Measurements from ENCODE around the gene C17orf50. TPM values are rescaled to one million over a fixed set of nuclear protein-coding genes. Genes with fewer than 3 reads are reported as not detected.

The C17orf50 gene
- polyA plus RNA-seq, 4 donors, result 0.21 TPM; not detected in 3

DNA sequence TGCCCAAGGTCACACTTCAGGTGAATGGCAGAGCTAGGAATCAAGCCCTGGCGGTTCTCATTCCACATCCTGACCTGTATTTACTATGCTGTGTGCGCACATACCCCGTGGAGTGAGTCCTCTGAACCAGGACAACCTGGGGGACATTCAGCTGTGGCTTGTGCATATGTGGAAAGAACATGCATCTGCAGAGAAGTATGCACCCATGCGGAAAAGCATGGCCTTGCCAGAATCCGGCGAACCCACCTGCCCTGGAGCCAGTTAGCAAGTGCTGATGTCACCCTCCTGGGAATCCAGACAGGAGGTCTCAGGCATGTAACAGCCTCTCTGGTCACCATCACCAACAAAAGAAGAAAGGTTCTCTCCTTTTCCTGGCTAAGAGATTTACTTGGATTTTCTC lies 27.3 kb upstream of the C17orf50 start:
- DNase-seq (ENCODE audit: low read depth in 4 of 4, low spot score in 3 of 4), result no peak

DNA sequence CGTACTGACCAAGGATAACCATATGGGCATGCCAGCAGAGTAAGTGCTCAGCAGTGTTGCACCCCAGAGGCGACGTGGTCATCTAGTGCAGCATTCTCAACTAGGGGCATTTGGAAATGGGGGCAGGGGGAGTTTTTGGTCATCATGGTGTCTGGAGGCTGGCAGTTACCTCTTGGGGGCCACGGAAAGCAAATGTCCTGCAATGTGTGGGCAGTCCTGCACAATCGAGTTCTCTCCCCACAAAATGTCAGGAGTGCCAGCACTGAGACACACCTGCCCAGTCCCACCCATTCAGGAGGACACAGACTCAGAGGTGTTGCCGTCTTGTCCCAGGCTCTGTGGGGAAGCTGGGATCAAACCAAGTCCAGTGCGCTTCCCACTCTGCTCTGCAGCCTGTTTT lies 26.3 kb upstream of the C17orf50 start:
- DNase-seq (ENCODE audit: low read depth in 4 of 4, low spot score in 3 of 4), result no peak

DNA sequence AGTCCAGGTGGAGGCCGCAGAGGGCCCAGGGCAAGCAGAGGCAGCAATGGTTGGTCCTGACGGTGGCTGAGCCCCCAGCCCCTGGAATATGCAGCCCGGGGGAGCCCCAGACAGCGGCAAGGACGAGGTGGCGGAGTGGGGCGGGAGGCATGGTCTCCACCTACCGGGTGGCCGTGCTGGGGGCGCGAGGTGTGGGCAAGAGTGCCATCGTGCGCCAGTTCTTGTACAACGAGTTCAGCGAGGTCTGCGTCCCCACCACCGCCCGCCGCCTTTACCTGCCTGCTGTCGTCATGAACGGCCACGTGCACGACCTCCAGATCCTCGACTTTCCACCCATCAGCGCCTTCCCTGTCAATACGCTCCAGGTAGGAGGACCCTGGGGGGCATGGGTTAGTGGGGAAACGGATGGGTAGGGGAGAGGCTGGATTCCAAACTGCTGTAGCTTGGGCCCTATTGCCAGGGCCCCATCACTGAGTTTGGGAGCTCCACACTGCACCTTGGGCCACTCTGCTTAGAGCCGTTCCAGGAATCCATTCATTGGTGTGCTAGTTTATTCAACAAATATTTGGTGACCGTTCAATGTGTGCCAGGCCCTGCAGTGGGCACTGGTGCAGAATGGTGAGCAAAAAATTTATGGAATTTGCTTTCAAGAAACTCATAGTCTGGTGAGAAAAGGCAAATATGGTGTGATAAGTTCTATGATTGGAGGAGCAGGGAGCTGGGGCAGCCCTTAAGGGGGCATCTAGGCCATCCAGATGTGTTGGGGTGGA lies 25.5 kb upstream of the C17orf50 start:
- no peak for DNase-seq (ENCODE audit: low read depth in 4 of 4, low spot score in 3 of 4)

DNA sequence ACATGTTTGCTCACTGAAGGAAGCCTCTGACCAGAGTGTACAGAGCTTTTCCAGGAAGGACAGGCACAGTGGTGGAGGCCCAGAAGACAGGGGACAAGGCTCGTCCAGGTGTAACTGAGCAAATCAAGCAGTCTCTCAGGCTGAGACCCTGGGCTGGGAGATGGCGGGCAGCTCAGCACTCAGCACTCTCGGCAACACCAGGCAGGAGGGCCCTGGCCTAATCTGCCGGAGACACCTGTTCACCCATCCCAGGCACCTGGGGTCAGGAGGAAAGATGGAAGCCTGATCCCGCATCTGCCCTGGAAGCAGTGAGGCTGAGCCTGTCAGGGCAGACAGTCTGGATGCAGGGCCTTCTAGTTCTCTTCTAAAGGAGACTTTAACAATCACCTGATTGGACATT lies 24.5 kb upstream of the C17orf50 start:
- no peak for DNase-seq (ENCODE audit: low read depth in 4 of 4, low spot score in 3 of 4)

DNA sequence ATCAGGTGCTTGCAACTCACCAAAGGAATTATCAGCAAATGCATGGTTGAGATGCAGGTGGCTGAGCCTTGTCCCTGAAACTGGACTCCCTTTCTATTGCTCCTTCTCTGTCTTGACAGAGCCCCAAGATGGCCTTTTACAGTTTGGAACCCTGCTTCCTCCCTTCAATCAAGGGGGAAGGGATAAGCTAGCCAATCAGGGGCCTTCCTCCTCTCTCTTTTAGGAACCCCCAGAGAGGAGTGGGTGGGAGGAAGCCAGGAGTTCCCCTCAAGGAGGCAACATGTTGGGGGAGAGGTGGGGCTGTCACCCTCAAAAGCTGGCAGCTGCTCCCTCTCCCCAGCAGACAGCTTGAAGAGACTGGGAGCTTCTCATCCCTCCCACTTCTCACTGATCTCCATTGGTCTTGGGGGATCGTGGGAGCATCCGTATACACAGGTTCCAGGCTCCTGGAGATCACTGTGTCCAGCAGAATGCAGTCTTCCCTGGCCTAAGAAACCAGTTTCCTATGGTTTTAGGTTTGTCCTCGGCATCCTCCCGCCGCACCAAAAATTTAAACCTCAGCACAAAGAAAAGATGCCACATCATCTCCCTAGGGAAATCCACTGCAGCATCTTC lies 22.1 kb upstream of the C17orf50 start:
- DNase-seq (ENCODE audit: low read depth in 4 of 4, low spot score in 3 of 4), result no peak

DNA sequence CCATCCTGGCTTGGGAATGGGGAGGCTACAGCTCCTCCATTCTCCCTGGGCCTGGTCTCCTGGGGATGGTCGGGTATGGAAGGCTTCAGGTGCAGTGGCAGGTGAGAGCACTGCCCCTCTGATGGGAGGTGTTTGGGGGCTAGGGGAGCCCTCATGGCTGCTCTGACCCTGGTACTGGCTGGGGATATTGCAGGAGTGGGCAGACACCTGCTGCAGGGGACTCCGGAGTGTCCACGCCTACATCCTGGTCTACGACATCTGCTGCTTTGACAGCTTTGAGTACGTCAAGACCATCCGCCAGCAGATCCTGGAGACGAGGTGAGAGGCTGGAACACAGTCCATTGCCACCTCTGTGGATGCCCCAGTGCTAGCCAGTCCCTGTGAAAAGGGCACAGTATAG lies 20.5 kb upstream of the C17orf50 start:
- no peak for DNase-seq (ENCODE audit: low read depth in 4 of 4, low spot score in 3 of 4)

DNA sequence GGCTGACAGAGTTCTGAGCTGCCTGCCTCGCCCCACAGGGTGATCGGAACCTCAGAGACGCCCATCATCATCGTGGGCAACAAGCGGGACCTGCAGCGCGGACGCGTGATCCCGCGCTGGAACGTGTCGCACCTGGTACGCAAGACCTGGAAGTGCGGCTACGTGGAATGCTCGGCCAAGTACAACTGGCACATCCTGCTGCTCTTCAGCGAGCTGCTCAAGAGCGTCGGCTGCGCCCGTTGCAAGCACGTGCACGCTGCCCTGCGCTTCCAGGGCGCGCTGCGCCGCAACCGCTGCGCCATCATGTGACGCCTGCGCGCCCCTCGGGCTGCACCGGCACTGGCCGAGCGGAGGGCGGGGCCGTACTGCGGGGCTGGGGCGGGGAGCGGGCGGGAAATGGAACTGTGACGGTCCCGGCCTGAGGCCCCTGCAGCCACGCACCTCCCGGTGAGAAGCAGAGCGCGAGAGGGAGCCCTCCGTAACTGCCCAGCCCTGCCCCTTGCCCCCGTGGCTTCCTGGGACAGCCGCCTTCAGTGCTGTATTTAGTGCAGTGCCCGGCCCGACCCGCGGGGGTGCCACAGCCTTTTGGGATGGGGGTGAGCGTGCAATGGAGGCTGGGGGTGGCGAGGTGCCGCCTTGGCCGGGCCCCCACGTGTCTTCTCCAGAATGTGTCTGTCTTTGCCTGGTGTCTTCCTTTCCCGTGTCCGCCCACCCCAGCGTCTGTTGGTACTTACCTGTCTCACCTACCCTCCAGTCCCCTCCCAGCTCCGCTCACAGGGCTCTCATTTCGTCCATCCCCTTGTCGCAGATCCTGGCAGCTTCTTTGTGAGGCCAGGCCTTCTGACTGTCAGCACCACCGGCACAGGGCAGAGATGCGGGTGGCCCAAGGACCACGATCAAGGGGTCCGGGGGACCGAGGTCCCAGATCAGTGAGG lies 19.4 kb upstream of the C17orf50 start:
- no peak for DNase-seq (ENCODE audit: low read depth in 4 of 4, low spot score in 3 of 4)

DNA sequence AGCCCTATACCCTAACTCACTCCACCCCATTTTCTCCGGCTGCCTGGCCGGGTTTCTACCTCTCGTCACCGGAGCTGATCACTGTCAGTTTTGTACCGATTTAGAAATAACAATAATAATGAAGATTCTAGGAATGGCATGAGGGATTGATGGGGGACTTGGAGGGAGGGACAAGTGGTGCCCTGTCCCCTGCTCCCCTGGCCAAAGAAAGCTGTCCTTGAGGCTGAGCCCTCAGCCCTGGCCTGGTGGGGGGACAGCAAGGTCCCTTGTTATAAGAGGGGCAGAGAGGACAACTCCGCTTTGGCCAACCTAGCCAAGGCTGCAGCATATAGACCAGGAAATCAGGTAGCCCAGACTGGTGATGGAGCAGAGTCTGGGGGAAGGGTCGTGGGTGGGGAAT lies 18.2 kb upstream of the C17orf50 start:
- DNase-seq (ENCODE audit: low read depth in 4 of 4, low spot score in 3 of 4), result no peak

DNA sequence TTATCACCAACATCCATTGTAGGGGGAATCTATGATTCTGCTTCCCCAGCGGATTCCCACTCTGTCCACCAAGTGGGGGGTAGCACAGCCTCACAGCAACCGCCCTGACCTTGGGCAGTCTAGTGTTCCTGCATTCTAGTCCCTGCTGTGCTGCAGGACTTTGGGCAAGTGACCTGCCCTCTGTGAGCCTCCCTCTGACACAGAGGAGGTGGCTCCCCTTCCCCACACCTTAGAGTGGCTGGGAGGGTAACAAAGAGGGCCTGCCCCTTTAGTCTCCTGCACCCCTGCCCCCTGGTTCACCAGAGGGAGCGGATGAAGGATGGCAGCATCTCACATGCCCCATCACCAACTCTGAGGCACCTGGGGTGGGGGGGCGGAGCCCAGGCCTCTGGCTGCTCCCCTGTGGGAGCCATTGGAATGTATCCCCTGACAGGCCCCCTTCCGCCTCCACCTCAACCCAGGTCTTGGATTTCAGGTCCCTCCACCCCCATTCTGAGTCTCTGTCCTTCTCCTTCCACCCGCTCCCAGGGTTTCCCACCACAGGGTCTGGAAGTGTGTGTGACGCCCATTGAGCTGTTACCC lies 17.7 kb upstream of the C17orf50 start:
- DNase-seq (ENCODE audit: low read depth in 4 of 4, low spot score in 3 of 4), result no peak

DNA sequence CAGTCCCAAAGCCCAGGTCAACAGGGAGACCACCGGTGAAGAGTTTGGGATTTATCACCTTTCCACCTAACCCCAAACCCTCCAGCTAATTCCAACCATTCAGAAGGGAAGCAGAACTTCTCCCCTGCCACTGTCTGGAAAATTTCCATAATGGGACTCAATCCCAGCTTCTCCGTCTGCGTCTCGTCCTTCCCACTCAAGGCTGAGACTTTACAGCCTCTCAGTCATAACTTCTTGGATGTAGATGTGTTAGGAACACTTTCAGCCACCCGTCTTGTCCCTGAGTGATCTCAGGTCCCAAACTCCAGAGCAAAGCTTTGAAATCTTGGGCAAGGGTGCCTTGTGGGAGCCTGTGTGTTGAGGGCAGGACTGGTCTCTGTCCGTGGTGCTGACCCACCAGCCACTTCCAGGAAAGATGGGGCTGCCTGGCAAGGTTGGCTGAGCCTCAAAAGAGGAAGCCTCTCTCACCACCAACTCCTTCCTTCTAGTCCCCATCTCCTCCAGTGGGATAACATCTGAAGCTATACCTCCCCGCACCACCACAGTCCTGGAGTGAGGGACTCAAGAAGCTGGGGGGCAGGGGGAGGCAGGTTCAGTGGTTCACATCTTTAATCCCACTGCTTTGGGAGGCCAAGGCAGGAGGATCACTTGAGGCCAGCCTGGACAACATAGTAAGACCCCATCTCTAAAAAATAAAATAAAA lies 16.9 kb upstream of the C17orf50 start:
- DNase-seq (ENCODE audit: low read depth in 4 of 4, low spot score in 3 of 4), result no peak

DNA sequence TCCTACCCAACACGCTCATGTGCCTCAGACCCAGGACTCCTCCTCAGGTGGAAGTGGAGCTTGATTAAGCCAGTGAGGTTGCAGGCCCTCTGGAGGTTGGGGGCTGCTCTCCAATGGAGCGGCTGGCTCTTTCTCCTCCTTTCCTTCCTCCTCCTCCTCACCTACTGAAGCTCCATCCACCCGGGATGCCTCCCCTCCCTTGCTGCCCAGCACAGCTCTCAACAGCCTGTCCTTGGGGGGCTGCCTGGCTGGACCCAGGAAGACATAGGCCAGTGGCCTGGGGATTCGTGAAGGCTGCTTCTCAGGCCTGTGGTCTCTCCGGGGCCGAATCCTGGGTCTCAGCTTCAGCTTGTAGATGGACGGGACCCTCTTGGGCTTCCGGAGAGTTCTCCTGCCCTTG lies 15.9 kb upstream of the C17orf50 start:
- no peak for DNase-seq (ENCODE audit: low read depth in 4 of 4, low spot score in 3 of 4)

DNA sequence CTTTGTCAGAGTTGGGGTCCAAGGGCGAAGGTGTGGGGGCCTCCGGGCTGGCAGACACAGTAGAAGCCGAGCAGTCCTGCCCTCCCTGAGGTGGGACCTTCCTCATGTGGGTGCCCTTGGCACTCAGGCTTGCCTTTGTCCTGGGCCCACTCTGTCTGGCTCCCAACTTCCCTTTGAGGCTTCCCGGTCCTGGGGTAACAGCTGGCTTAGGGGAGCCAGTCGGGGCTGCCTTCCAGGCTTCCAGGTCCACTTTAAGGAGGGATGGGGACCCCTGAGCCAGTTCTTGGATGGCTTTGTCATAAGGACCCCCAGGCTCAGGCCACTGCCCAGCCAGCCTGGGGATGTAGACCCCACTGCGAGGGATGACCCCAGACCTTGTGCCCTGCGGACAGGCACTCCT lies 15.4 kb upstream of the C17orf50 start:
- DNase-seq (ENCODE audit: low read depth in 4 of 4, low spot score in 3 of 4), result no peak

DNA sequence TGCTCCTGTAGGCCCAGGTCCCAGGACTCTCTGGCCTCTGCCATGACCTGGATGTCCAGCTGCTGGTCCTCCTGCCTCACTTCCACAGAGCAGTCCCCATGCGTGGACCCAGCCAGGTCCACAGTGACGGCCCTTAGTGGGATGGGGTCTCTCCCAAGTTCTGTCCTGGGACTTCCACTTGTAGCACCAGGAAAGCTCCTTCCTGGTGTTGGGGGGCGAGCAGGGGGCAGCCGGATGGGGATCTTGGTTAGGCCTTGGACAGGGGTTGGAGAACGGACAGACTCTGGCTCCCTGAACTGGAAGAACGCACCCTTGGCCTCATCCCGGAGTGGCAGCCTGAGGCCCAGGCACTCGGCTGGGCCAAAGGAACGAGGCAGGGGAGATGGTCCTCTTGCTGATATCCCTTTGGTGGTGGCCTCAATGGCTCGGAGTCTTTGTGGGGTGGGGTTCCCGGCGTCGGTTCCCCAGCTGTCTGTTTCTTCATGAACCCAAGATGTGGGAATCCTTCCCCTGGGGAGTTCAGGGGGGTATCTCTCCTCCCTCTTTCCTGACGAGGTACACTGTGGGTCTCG lies 14.9 kb upstream of the C17orf50 start:
- no peak for DNase-seq (ENCODE audit: low read depth in 4 of 4, low spot score in 3 of 4)

DNA sequence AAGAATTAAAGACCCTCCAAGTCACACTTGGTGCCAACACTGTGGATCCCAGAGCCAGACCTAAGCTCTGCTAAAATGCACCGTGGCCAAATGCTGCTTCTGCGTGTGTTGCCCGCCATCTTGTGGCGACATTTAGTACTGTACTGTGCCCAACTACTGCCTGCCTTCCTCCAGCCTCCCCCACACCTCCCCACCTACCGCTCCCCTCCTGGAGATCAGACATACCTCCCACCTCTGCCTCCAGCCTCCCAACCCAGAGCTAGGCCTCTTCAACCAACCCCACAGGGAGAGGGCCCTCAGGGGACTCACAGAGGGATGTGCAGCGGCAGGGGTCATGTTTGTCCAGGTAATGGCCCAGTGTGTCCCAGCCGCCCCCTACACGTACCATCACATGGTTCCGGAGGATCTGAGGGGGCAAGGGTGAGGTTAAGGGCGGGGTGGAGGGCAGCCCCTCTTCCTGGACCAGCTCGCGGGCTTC lies 13.1 kb upstream of the C17orf50 start:
- DNase-seq (ENCODE audit: low read depth in 4 of 4, low spot score in 3 of 4), result peak in 1 of 4 donors; percentile 53

DNA sequence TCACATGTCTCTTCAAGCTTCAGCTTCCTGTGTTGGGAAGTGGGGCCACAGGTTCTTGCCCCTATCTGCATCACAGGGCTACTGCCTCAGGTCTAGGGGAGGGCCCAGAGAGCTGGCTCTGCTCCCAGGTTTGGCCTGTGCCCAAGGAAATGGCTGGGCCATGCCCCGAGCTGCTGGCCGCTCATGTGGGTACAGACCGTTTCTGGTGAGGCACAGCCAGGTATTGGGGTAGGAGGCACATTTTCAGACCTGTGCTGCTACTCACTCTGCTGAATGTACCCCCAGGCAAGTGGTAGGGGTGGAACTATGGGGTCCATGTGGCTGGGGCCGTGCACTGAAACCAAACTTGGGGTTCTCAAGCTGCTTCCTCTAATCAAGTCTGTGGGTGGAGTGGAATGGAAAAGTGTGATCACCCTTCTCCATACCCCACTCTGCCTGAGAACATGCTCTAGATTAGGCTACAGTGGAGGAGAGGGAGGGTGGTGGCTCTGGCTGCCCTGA lies 12.3 kb upstream of the C17orf50 start:
- DNase-seq (ENCODE audit: low read depth in 4 of 4, low spot score in 3 of 4), result no peak

DNA sequence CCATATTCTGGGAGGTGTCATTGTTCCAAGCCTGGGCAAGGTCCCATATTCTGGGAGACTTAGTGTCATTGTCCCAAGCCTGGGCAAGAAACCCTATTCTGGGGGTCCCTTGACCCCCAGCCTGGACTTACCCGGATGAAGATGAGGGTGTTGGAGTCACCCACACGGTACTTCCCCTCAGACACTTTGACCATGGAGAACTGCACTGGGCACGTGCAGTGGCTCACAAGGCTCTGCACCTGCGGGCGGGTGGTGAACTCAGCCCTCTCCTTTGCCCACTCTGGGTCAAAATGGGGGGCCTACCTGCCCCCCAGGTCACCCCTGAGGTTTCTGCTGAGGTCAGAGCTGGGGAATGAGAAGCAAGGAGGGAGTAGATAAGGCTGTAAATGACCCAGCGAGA lies 11.7 kb upstream of the C17orf50 start:
- no peak for DNase-seq (ENCODE audit: low read depth in 4 of 4, low spot score in 3 of 4)

DNA sequence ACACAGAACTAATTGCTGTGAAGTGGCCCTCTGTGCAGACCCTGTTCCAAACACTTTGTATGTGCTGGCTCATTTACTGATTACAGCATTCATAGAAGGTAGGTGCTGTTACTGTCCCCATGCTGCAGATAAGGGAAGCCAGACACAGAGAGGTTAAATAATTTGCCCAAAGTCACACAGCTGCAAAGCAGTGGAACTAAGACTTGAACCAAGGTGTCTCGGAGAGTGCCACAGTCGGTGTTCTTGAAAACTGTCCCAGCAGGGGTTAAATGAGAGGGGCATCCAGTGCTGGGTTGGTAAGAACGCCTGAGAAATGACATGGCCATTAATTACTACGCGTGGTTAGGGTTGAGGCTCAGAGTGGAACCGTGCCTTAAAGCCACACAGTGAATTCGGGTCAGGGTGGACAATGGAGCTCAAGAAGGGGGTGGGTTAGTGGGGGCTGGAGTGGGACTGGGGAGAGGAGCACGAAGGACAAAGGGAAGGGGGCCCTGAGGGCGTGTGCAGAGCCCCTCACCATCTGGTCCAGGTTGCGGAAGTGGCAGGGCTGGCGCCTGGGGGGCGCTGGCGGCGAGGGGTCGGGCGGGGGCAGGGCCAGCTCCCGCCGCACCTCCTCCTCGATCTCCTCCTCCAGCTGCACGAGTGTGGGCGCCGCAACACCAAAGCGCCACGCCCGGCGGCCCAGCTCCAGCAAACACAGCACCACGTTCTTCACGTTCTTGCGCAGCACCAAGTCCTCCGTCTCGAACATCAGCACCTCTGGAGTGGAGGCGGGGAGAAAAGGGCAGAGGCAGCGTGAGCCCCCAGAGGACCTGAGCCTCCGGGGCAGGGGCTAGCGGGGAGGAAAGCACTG lies 10.9 kb upstream of the C17orf50 start:
- DNase-seq (ENCODE audit: low read depth in 4 of 4, low spot score in 3 of 4), result no peak

DNA sequence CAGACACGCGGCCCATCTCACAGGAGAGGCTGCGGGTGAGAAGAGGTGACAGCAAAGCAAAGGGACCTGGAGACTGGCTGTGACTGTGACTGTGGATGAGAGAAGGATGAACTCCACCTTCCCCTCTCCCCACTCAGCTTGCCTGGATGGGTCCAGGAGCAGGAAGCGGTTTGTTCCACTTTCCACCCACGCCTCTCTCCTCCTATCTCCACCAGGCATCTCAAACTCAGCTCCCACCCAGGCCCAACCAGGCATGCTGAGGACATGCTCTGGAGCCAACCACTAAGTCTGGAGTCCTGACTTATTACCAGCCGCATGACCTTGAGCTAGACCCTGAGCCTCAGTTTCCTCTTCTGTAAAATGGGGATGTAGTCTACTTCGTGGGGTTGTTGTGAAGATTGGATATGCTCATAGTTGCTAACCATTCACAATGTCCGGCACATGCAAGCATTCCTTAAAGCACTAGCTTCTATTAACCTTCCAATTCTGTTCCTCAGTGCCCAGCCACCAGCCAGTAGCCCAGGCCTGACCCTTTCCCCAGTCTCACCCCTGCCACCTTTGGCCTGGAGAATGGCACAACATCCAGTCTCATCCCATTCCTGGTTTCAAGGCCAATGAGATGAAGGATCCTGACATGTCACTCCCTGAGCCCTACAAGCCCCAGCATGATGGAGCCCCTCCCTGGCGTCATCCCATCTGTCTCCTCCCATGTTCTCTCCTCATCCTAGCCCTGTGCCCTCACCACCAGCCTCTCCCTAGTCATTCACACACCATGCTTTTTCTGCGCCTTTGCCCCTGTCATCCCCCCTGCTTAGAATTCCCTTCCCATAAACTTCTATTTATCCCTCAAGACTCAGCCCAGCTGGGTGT lies 9.9 kb upstream of the C17orf50 start:
- no peak for DNase-seq (ENCODE audit: low read depth in 4 of 4, low spot score in 3 of 4)
